ENCODE results near the gene MAMSTR.

Gene MAMSTR

GRCh38 chr19:48665786-48666185 lies 53.7 kb downstream of the MAMSTR start:
- H3K27ac ChIP-seq = no peak overlapping the region
- TF ChIP-seq ZFX (IDR thresholded peaks at IDR 0.05; ENCODE audit: borderline replicate concordance) (no peak), CTCF (IDR thresholded peaks at IDR 0.05) (no peak)

GRCh38 chr19:48664476-48664875 lies 55.0 kb downstream of the MAMSTR start:
- H3K27ac ChIP-seq = no peak overlapping the region
- TF ChIP-seq CTCF (IDR thresholded peaks at IDR 0.05) (no peak), ZFX (IDR thresholded peaks at IDR 0.05; ENCODE audit: borderline replicate concordance) (no peak)

- H3K27ac ChIP-seq = no peak overlapping the region
- no peak for TF ChIP-seq ZFX (IDR thresholded peaks at IDR 0.05; ENCODE audit: borderline replicate concordance)
- no peak for TF ChIP-seq CTCF (IDR thresholded peaks at IDR 0.05)
Observed at GRCh38 chr19:48663667-48664066, 55.9 kb downstream of the MAMSTR start.
